HEK293 (cell line): ENCODE measurements around the gene SSC4D.

ENCODE experiments used
- CTCF ChIA-PET: fragments of 350-600 bp; formaldehyde crosslinking; extraction: SDS; loops from one replicate; lab custom pipeline; 2021; ENCODE audit warnings: antibody characterized with exemption; lab: Yijun Ruan, JAX
- POLR2A ChIA-PET: fragments of 300-600 bp; formaldehyde crosslinking; extraction: SDS; loops from one replicate; lab custom pipeline; 2020; ENCODE audit warnings: antibody characterized with exemption, inconsistent platforms; lab: Yijun Ruan, JAX
- H3K27ac ChIP-seq: fragments of 200-500 bp; sonication (Bioruptor generic); 2 replicates; pipeline ENCODE4 v1.5.1; 2014; ENCODE audit warnings: low read depth, low read length, control low read depth, inconsistent platforms; ENCODE audit errors: extremely low read depth
- H3K36me3 ChIP-seq, 2 experiments: fragments of 200-500 bp in 1 of 2; sonication (Bioruptor generic) in 1 of 2; 1 replicate in 1 of 2; 2 replicates in 1 of 2; pipeline ENCODE4 v1.5.1; 2014 to 2017; ENCODE audit warnings: inconsistent platforms in 2 of 2, low read length in 2 of 2; ENCODE audit not compliant: control insufficient read depth in 2 of 2, insufficient read depth in 1 of 2
- H3K4me1 ChIP-seq: fragments of 200-500 bp; sonication (Bioruptor generic); 2 replicates; pipeline ENCODE4 v1.5.1; 2014; ENCODE audit warnings: mild to moderate bottlenecking, low read length, inconsistent platforms; ENCODE audit not compliant: control insufficient read depth, insufficient read depth
- H3K4me3 ChIP-seq: 2 replicates; pipeline ENCODE4 v1.5.1; 2011; ENCODE audit warnings: low read depth, mild to moderate bottlenecking, control low read depth, low read length, moderate library complexity
- H3K9me3 ChIP-seq: fragments of 200-500 bp; sonication (Bioruptor generic); 2 replicates; pipeline ENCODE4 v1.5.1; 2014; ENCODE audit warnings: low read depth, low read length, inconsistent platforms; ENCODE audit not compliant: control insufficient read depth, insufficient read depth
- BCL11B ChIP-seq: fragments of 450-650 bp; formaldehyde crosslinking; IDR thresholded peaks from 2 replicates; pipeline ENCODE4 v1.5.1; 2016; ENCODE audit warnings: low read depth, missing biosample characterization, missing genetic modification characterization
- OVOL3 ChIP-seq: fragments of 450-650 bp; formaldehyde crosslinking; IDR thresholded peaks from 2 replicates; pipeline ENCODE4 v1.5.1; 2016; ENCODE audit warnings: missing biosample characterization, missing genetic modification characterization
- REPIN1 ChIP-seq: fragments of 450-650 bp; formaldehyde crosslinking; IDR thresholded peaks from 2 replicates; pipeline ENCODE4 v1.5.1; 2017; ENCODE audit warnings: missing biosample characterization, missing genetic modification characterization, low read depth
- SCRT1 ChIP-seq: fragments of 450-650 bp; formaldehyde crosslinking; IDR thresholded peaks from 2 replicates; pipeline ENCODE4 v1.5.1; 2016; ENCODE audit warnings: missing biosample characterization, missing genetic modification characterization, borderline replicate concordance
- SCRT2 ChIP-seq: fragments of 450-650 bp; formaldehyde crosslinking; IDR thresholded peaks from 2 replicates; pipeline ENCODE4 v1.5.1; 2016; ENCODE audit warnings: missing biosample characterization, missing genetic modification characterization
- TSHZ1 ChIP-seq: fragments of 450-650 bp; formaldehyde crosslinking; IDR thresholded peaks from 2 replicates; pipeline ENCODE4 v1.5.1; 2016; ENCODE audit warnings: missing biosample characterization, missing genetic modification characterization, borderline replicate concordance
- ZEB2 ChIP-seq: fragments of 450-650 bp; formaldehyde crosslinking; IDR thresholded peaks from 2 replicates; pipeline ENCODE4 v1.5.1; 2016; ENCODE audit warnings: missing biosample characterization, missing genetic modification characterization
- ZIC2 ChIP-seq: fragments of 450-650 bp; formaldehyde crosslinking; IDR thresholded peaks from 2 replicates; pipeline ENCODE4 v1.5.1; 2016; ENCODE audit warnings: missing biosample characterization, missing genetic modification characterization
- ZNF221 ChIP-seq: fragments of 450-650 bp; formaldehyde crosslinking; IDR thresholded peaks from 2 replicates; pipeline ENCODE4 v1.5.1; 2017; ENCODE audit warnings: missing biosample characterization, missing genetic modification characterization, borderline replicate concordance
- ZNF223 ChIP-seq: fragments of 450-650 bp; formaldehyde crosslinking; IDR thresholded peaks from 2 replicates; pipeline ENCODE4 v1.5.1; 2016; ENCODE audit warnings: missing biosample characterization, missing genetic modification characterization
- ZNF26 ChIP-seq: fragments of 450-650 bp; formaldehyde crosslinking; IDR thresholded peaks from 2 replicates; pipeline ENCODE4 v1.5.1; 2016; ENCODE audit warnings: missing biosample characterization, missing genetic modification characterization
- ZNF366 ChIP-seq: fragments of 450-650 bp; formaldehyde crosslinking; conservative IDR thresholded peaks from 2 replicates; pipeline ENCODE4 v1.5.1; 2016; ENCODE audit warnings: missing biosample characterization, missing genetic modification characterization
- ZNF398 ChIP-seq: fragments of 450-650 bp; formaldehyde crosslinking; IDR thresholded peaks from 2 replicates; pipeline ENCODE4 v1.5.1; 2017; ENCODE audit warnings: missing biosample characterization, missing genetic modification characterization
- ZNF544 ChIP-seq: fragments of 450-650 bp; formaldehyde crosslinking; IDR thresholded peaks from 2 replicates; pipeline ENCODE4 v1.5.0; 2017; ENCODE audit warnings: missing biosample characterization, missing genetic modification characterization
- ZNF585B ChIP-seq: fragments of 450-650 bp; formaldehyde crosslinking; IDR thresholded peaks from 2 replicates; pipeline ENCODE4 v1.5.1; 2016; ENCODE audit warnings: missing biosample characterization, missing genetic modification characterization
- ZNF777 ChIP-seq: fragments of 450-650 bp; formaldehyde crosslinking; IDR thresholded peaks from 2 replicates; pipeline ENCODE4 v1.5.1; 2017; ENCODE audit warnings: missing biosample characterization, missing genetic modification characterization, borderline replicate concordance
- ZSCAN4 ChIP-seq: fragments of 450-650 bp; formaldehyde crosslinking; IDR thresholded peaks from 2 replicates; pipeline ENCODE4 v1.5.1; 2017; ENCODE audit warnings: missing biosample characterization, missing genetic modification characterization
- ZXDB ChIP-seq: fragments of 450-650 bp; formaldehyde crosslinking; IDR thresholded peaks from 2 replicates; pipeline ENCODE4 v1.5.1; 2016; ENCODE audit warnings: missing biosample characterization, missing genetic modification characterization

Gene SSC4D

GRCh38 chr7:76377186-76377918, 32.1 kb downstream of the SSC4D start:
- Histone ChIP-seq H3K27ac (no peak overlapping the region), H3K4me1 (no peaks in the 10 kb centered on the region), H3K9me3 (no peaks in the 10 kb centered on the region), H3K4me3 (no peak overlapping the region), H3K36me3 (no peaks in the 10 kb centered on the region)
- TF ChIP-seq ZSCAN4 (tag by site-specific recombination) (no peak), ZXDB (tag by site-specific recombination) (no peak), TSHZ1 (tag by site-specific recombination) (no peak), ZNF366 (tag by site-specific recombination) (no peak), BCL11B (tag by site-specific recombination) (no peak), ZNF26 (tag by site-specific recombination) (no peak), ZNF221 (tag by site-specific recombination) (no peak), ZNF223 (tag by site-specific recombination) (no peak)
- POLR2A ChIA-PET, result interaction anchor here (0.6 to 1.3 kb wide), 3 partner anchors 12 to 74 kb away, joined by 3 read pairs; no protein-coding TSS in a partner anchor
- CTCF ChIA-PET, result interaction anchor here (0.8 kb wide), 1 partner anchor 19 kb away, joined by 3 read pairs; the partner anchor contains the start of gene YWHAG

GRCh38 chr7:76375251-76375650, 34.2 kb downstream of the SSC4D start:
- H3K9me3 ChIP-seq, result no peaks in the 10 kb centered on the region
- TF ChIP-seq ZIC2 (peak; percentile 58), OVOL3 (tag by site-specific recombination) (no peak)
- TF ChIP-seq, all 188 proteins: peak for 1
- H3K27ac ChIP-seq, result no peak overlapping the region
- no peak overlapping the region for H3K4me3 ChIP-seq
- ChIA-PET CTCF (no interaction called here), POLR2A (interaction anchor here (0.8 kb wide), 1 partner anchor 16 kb away, joined by 3 read pairs; the partner anchor contains the start of gene YWHAG)
- no peaks in the 10 kb centered on the region for H3K36me3 ChIP-seq
- H3K4me1 ChIP-seq, result no peaks in the 10 kb centered on the region

GRCh38 chr7:76372984-76373833, 36.3 kb downstream of the SSC4D start:
- Histone ChIP-seq H3K4me3 (no peak overlapping the region), H3K36me3 (no peaks in the 10 kb centered on the region), H3K27ac (no peak overlapping the region), H3K9me3 (no peaks in the 10 kb centered on the region), H3K4me1 (no peaks in the 10 kb centered on the region)
- ChIA-PET POLR2A (interaction anchor here (0.5 to 1.2 kb wide), 3 partner anchors 9 to 218 kb away, joined by 3 to 8 read pairs (median 5); partner anchors contain the start of gene YWHAG), CTCF (no interaction called here)
- TF ChIP-seq ZEB2 (tag by site-specific recombination), result no peak
- no peak for TF ChIP-seq ZNF585B (tag by site-specific recombination)
- no peak for TF ChIP-seq REPIN1 (tag by site-specific recombination)
- no peak for TF ChIP-seq SCRT1 (tag by site-specific recombination)
- no peak for TF ChIP-seq ZNF544 (tag by site-specific recombination)
- TF ChIP-seq ZNF398 (tag by site-specific recombination), result peak; percentile 26; the same call in 1 of the 2 replicates
- TF ChIP-seq ZNF777 (tag by site-specific recombination), result no peak
- TF ChIP-seq ZNF366 (tag by site-specific recombination), result 0 out of 2 replicates have a peak, but pooled peaks have one; percentile 14
- TF ChIP-seq SCRT2 (tag by site-specific recombination), result peak; percentile 74
